CD14-positive monocyte (primary cell): Measurements from ENCODE around the gene SLC38A10. TPM values are rescaled to one million over a fixed set of nuclear protein-coding genes. Genes with fewer than 3 reads are reported as not detected.
A peak's percentile ranks its signal among the peaks of the same experiment; 100 is the strongest.

Experiments
- DNase-seq, 3 donors: peaks; one replicate each; pipeline ENCODE4 v3.0.0-alpha.2; 2011 to 2022
- H2AFZ ChIP-seq: 2 replicates; pipeline ENCODE4 v1.6.0; 2012; ENCODE audit warnings: mild to moderate bottlenecking, low read depth, low read length, inconsistent platforms; ENCODE audit not compliant: insufficient read depth, poor library complexity, severe bottlenecking
- H3K27ac ChIP-seq, 2 donors: 1 replicate in 1 of 2; 2 replicates in 1 of 2; pipeline ENCODE4 v1.5.1; 2012 to 2013; ENCODE audit warnings: low read length in 2 of 2, control low read depth in 1 of 2, inconsistent platforms in 1 of 2, low read depth in 1 of 2, mild to moderate bottlenecking in 1 of 2
- H3K27me3 ChIP-seq, 2 donors: one replicate each; pipeline versions ENCODE4 v1.6.0 to v1.6.1; 2011 to 2013; ENCODE audit warnings: low read length in 2 of 2; ENCODE audit not compliant: control insufficient read depth in 2 of 2, insufficient read depth in 2 of 2
- H3K36me3 ChIP-seq, 2 donors: replicated peaks in 1 of 2; 1 replicate in 1 of 2; 2 replicates in 1 of 2; pipeline versions ENCODE4 v1.5.1 to v1.6.1; 2012 to 2013; ENCODE audit warnings: low read length in 2 of 2, control low read depth in 1 of 2, inconsistent platforms in 1 of 2, mild to moderate bottlenecking in 1 of 2; ENCODE audit not compliant: insufficient read depth in 2 of 2, control insufficient read depth in 1 of 2
- H3K4me1 ChIP-seq, 2 donors: 1 replicate in 1 of 2; 2 replicates in 1 of 2; pipeline versions ENCODE4 v1.5.1 to v1.6.1; 2012 to 2013; ENCODE audit warnings: low read length in 2 of 2, control low read depth in 1 of 2, inconsistent platforms in 1 of 2, mild to moderate bottlenecking in 1 of 2, moderate library complexity in 1 of 2; ENCODE audit not compliant: insufficient read depth in 2 of 2, control insufficient read depth in 1 of 2
- H3K4me2 ChIP-seq: replicated peaks from 2 replicates; pipeline ENCODE3; 2012; ENCODE audit warnings: low read length, moderate library complexity, mild to moderate bottlenecking; ENCODE audit not compliant: poor library complexity, severe bottlenecking; ENCODE audit errors: extremely low read depth
- H3K4me3 ChIP-seq, 3 experiments: fragments of 200-600 bp in 1 of 3; sonication (generic) in 1 of 3; replicated peaks in 1 of 3; 1 replicate in 2 of 3; 2 replicates in 1 of 3; pipeline ENCODE4 v1.5.1; 2011 to 2013; ENCODE audit warnings: low read length in 3 of 3, mild to moderate bottlenecking in 3 of 3, control low read depth in 2 of 3, low read depth in 2 of 3, inconsistent platforms in 1 of 3, moderate library complexity in 1 of 3
- H3K79me2 ChIP-seq: 2 replicates; pipeline ENCODE4 v1.6.0; 2012; ENCODE audit warnings: mild to moderate bottlenecking, control low read depth, inconsistent platforms, low read length, moderate library complexity; ENCODE audit not compliant: insufficient read depth
- H3K9ac ChIP-seq: 2 replicates; pipeline ENCODE4 v1.6.0; 2017; ENCODE audit warnings: low read length, mild to moderate bottlenecking; ENCODE audit not compliant: insufficient read depth, poor library complexity, severe bottlenecking
- H3K9me3 ChIP-seq, 2 donors: replicated peaks in 1 of 2; 1 replicate in 1 of 2; 2 replicates in 1 of 2; pipeline versions ENCODE4 v1.5.1 to v1.6.1; 2012 to 2013; ENCODE audit warnings: low read length in 2 of 2, control low read depth in 1 of 2; ENCODE audit not compliant: control insufficient read depth in 1 of 2, insufficient read depth in 1 of 2
- H4K20me1 ChIP-seq: 2 replicates; pipeline ENCODE4 v1.6.0; 2012; ENCODE audit warnings: mild to moderate bottlenecking, low read length, control low read depth, moderate library complexity; ENCODE audit not compliant: insufficient read depth
- H3K27ac Mint-ChIP-seq, 7 donors: one replicate each; pipeline ENCODE4 v1.8.0; 2020; ENCODE audit warnings: mild to moderate bottlenecking in 7 of 7, mixed read lengths in 7 of 7, moderate library complexity in 6 of 7, inconsistent platforms in 2 of 7
- H3K27me3 Mint-ChIP-seq, 3 donors: one replicate each; pipeline ENCODE4 v1.8.0; 2021 to 2022; ENCODE audit warnings: low read depth in 3 of 3, mild to moderate bottlenecking in 3 of 3, mixed read lengths in 3 of 3, moderate library complexity in 3 of 3, inconsistent platforms in 1 of 3
- H3K36me3 Mint-ChIP-seq, 2 donors: one replicate each; pipeline ENCODE4 v1.8.0; 2020; ENCODE audit warnings: mixed read lengths in 2 of 2, inconsistent platforms in 1 of 2, mild to moderate bottlenecking in 1 of 2
- H3K4me1 Mint-ChIP-seq: one replicate; pipeline ENCODE4 v1.8.0; 2020; ENCODE audit warnings: mild to moderate bottlenecking, mixed read lengths
- H3K4me3 Mint-ChIP-seq, 2 donors: one replicate each; pipeline ENCODE4 v1.8.0; 2020; ENCODE audit warnings: mild to moderate bottlenecking in 2 of 2, mixed read lengths in 2 of 2, moderate library complexity in 1 of 2
- H3K9me3 Mint-ChIP-seq, 7 donors: one replicate each; pipeline ENCODE4 v1.8.0; 2020 to 2022; ENCODE audit warnings: mixed read lengths in 7 of 7, mild to moderate bottlenecking in 6 of 7, moderate library complexity in 6 of 7, inconsistent platforms in 2 of 7
- CTCF ChIP-seq: fragments of 200-600 bp; IDR thresholded peaks from one replicate; pipeline ENCODE4 v1.8.0; 2022; ENCODE audit warnings: antibody characterized with exemption, mild to moderate bottlenecking
- WGBS: methylation state at CpG from one replicate; pipeline ENCODE4 v1.1.5; 2013; ENCODE audit warnings: missing lambda C conversion rate; ENCODE audit not compliant: insufficient coverage; 5-methylcytosine and 5-hydroxymethylcytosine counted together
- intact Hi-C, 2 donors: fragments of 100-400 bp; cut with micrococcal nuclease; formaldehyde crosslinking; loops; one replicate each; pipeline versions ENCODE4 v1.15.0 to v1.15.1; 2023
- polyA plus RNA-seq, 3 donors: library from polyadenylated mRNA; depleted of rRNA in 1 of 3; unstranded in 2 of 3; stranded (reverse) in 1 of 3; fragments of 300-500 nt in 2 of 3; fragments of >200 nt in 1 of 3; fragmentation: Illumina TruSeq in 2 of 3; gene quantifications; 1 replicate in 2 of 3; 2 replicates in 1 of 3; pipeline ENCODE4 v1.2.3, GENCODE V29; 2012 to 2021

Gene SLC38A10
- polyA plus RNA-seq, 3 donors, result 50.8 to 76.1 (median 68.4) TPM

DNA sequence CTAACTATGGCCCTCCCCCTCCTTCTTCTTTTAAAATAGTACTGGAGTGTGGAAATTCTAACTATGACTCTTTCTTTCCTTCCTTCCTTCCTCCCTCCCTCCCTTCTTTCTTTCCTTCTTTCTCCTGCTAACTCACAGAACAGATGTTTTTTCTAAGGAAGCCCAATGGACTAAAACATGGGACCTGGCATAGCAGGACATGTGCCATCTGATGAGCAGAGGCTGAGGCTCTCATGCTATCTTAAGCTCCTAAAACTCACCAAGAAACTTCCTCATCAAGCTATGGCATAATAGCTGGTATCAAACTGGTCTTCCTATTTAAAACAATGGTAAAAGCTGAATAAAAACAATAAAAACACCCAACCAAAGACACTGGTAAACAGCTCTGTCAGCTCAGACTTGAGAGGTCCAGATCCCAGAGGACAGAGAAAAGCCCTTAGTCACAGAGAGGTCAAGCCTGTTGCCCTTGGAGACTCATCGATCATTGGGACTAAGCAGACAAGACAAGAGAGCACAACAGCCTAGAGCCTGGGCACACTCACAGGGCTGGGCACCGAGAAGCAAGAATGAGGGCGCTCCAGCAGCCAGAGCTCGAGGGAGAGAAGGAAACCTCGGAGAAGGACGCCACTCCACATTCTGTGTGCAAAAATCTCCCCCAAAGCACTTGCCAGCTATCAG is 27.6 kb downstream of the SLC38A10 start:
- H2AFZ ChIP-seq, result no peak overlapping the region
- Mint-ChIP-seq H3K36me3 (peaks cover 72 to 92% of the 10 kb centered on the region in 2 donors), H3K4me3 (peak overlapping the region in 1 of 2 donors; percentile 52), H3K27ac (peak overlapping the region; percentile 31 to 86 (median 80)), H3K9me3 (no peaks in the 10 kb centered on the region), H3K4me1 (peaks cover 24% of the 10 kb centered on the region), H3K27me3 (peaks cover 0 to 2% (median under 1%) of the 10 kb centered on the region in 3 donors)
- H3K27ac ChIP-seq, result peak overlapping the region in 1 of 2 donors; percentile 56
- intact Hi-C loops, result no loop called here
- H3K36me3 ChIP-seq, result peaks cover 71 to 98% of the 10 kb centered on the region in 2 donors
- no peak overlapping the region for H3K4me2 ChIP-seq
- H3K4me1 ChIP-seq, result peaks cover 16 to 24% of the 10 kb centered on the region in 2 donors
- DNase-seq, result no peak
- no peaks in the 10 kb centered on the region for H3K27me3 ChIP-seq
- no peaks in the 10 kb centered on the region for H3K9me3 ChIP-seq
- WGBS, result 83% methylated on average over 3 of the region's 6 CpGs
- H4K20me1 ChIP-seq, result peaks cover 61% of the 10 kb centered on the region
- H3K4me3 ChIP-seq, result no peak overlapping the region
- no peak for TF ChIP-seq CTCF
- H3K9ac ChIP-seq, result no peak overlapping the region
- H3K79me2 ChIP-seq, result peaks cover 41% of the 10 kb centered on the region

GRCh38 chr17:81265576-81265975 is 29.5 kb downstream of the SLC38A10 start:
- H3K27me3 ChIP-seq, result no peaks in the 10 kb centered on the region
- H2AFZ ChIP-seq, result no peak overlapping the region
- H3K9me3 Mint-ChIP-seq, result no peaks in the 10 kb centered on the region
- H3K27ac ChIP-seq, result no peak overlapping the region
- H3K4me1 ChIP-seq, result peaks cover 9 to 17% of the 10 kb centered on the region in 2 donors
- H3K27me3 Mint-ChIP-seq, result peaks cover 0 to 2% (median 0%) of the 10 kb centered on the region in 3 donors
- H3K4me2 ChIP-seq, result no peak overlapping the region
- peaks cover 48% of the 10 kb centered on the region for H3K79me2 ChIP-seq
- H3K4me1 Mint-ChIP-seq, result peaks cover 20% of the 10 kb centered on the region
- H3K36me3 Mint-ChIP-seq, result peaks cover 73 to 93% of the 10 kb centered on the region in 2 donors
- peak overlapping the region in 3 of 7 donors; percentile 28 to 75 (median 42) for H3K27ac Mint-ChIP-seq
- no peak overlapping the region for H3K4me3 ChIP-seq
- no peak overlapping the region for H3K4me3 Mint-ChIP-seq
- 98% methylated on average over 22 of the region's 22 CpGs for WGBS
- H3K9me3 ChIP-seq, result no peaks in the 10 kb centered on the region
- no peak for TF ChIP-seq CTCF
- intact Hi-C loops, result no loop called here
- DNase-seq, result no peak
- peaks cover 70% of the 10 kb centered on the region for H4K20me1 ChIP-seq
- no peak overlapping the region for H3K9ac ChIP-seq
- H3K36me3 ChIP-seq, result peaks cover 80 to 100% of the 10 kb centered on the region in 2 donors
